ENCODE results near the gene CCNF. TPM values are rescaled to one million over a fixed set of nuclear protein-coding genes. Genes with fewer than 3 reads are reported as not detected.
A peak's percentile ranks its signal among the peaks of the same experiment; 100 is the strongest.

CCNF gene
- total and polyA plus RNA-seq, 9 of the 15 experiments (the other 6 are each of a cell fraction or from before 2014, with no cell fraction given) = 4.1 to 70.1 (median 29.5) TPM

DNA sequence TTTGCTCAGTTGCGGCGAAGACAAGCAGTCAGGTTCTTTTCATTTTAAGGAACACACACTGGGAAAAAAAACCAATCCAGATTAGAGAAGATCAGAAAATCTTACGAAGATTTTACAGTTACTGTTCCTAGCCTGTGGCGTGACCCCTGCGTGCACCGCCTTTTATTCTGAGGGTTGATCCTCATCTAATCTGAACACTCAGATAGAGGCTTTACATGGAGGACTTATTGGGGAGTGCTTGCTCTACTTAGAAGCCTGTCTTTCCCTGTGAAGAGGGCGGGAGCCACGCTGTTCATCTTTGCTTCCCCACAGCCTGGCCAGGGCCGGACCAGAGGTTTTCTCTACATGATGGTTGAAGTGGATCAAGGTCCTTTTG lies 47.1 kb downstream of the CCNF start:
- H3K79me2 ChIP-seq (ENCODE audit: control insufficient read depth, insufficient read depth, low read length) = peaks cover 70% of the 10 kb centered on the region
- H4K20me1 ChIP-seq (replicated peaks; ENCODE audit: control insufficient read depth, insufficient read depth, low read length) = peaks cover 3% of the 10 kb centered on the region; the same call in 1 of the 2 replicates
- no peak for TF ChIP-seq KHSRP (IDR thresholded peaks at IDR 0.05)
- TF ChIP-seq CBX5 (IDR thresholded peaks at IDR 0.05; ENCODE audit: borderline replicate concordance, low read depth) = no peak
- TF ChIP-seq RFX7 (CRISPR knock-in tag; IDR thresholded peaks at IDR 0.05) = no peak
- TF ChIP-seq ZNF445 (CRISPR knock-in tag; IDR thresholded peaks at IDR 0.05; ENCODE audit: low read depth) = no peak
- no peak for TF ChIP-seq GTF3C2 (IDR thresholded peaks at IDR 0.05; ENCODE audit: borderline replicate concordance, extremely low read depth, insufficient read length)
- no peak for TF ChIP-seq GABPA (tag; conservative IDR thresholded peaks at IDR 0.05; ENCODE audit: low read depth)
- no peak for TF ChIP-seq MCM7 (IDR thresholded peaks at IDR 0.05)
- TF ChIP-seq MAFG (tag; conservative IDR thresholded peaks at IDR 0.05) = no peak
- TF ChIP-seq SETDB1 (IDR thresholded peaks at IDR 0.05; ENCODE audit: low read length) = no peak
- no peak for TF ChIP-seq ZNF76 (CRISPR knock-in tag; IDR thresholded peaks at IDR 0.05; ENCODE audit: borderline replicate concordance)
- TF ChIP-seq ZNF764 (CRISPR knock-in tag; IDR thresholded peaks at IDR 0.05; ENCODE audit: low read depth) = no peak
- TF ChIP-seq NFRKB (IDR thresholded peaks at IDR 0.05; ENCODE audit: low read depth) = no peak
- TF ChIP-seq NCOA6 (IDR thresholded peaks at IDR 0.05) = no peak
- TF ChIP-seq PTBP1 (IDR thresholded peaks at IDR 0.05; ENCODE audit: low read depth, low read length) = no peak
- no peak for TF ChIP-seq NFIX (CRISPR knock-in tag; IDR thresholded peaks at IDR 0.05; ENCODE audit: low read depth)
- no peak for TF ChIP-seq NCOA1 (IDR thresholded peaks at IDR 0.05; ENCODE audit: low read depth)
- TF ChIP-seq ZNF324 (CRISPR knock-in tag; IDR thresholded peaks at IDR 0.05) = no peak
- TF ChIP-seq THRA (IDR thresholded peaks at IDR 0.05) = no peak
- no peak for TF ChIP-seq ZNF274 (IDR thresholded peaks at IDR 0.05; ENCODE audit: borderline replicate concordance, low read depth, low read length)
- TF ChIP-seq GATAD2B (IDR thresholded peaks at IDR 0.05; ENCODE audit: borderline replicate concordance) = no peak
- H3K9ac ChIP-seq (ENCODE audit: insufficient read depth in 1 of 2, low read depth in 2 of 2, low read length in 2 of 2) = peak overlapping the region; percentile 39 to 98; a peak in 3 of 4 replicates
- no peak overlapping the region for H3K27ac ChIP-seq (ENCODE audit: extremely low read depth, low read depth, low read length)
- ATAC-seq = no peak
- no peaks in the 10 kb centered on the region for H3K9me1 ChIP-seq (ENCODE audit: control insufficient read depth, insufficient read depth, low read length)
- H3K4me1 ChIP-seq (replicated peaks in 1 of 2; ENCODE audit: control insufficient read depth in 2 of 2, insufficient read depth in 2 of 2, low read length in 2 of 2) = peaks cover 51 to 95% of the 10 kb centered on the region in 2 experiments
- H3K27me3 ChIP-seq (ENCODE audit: control insufficient read depth in 2 of 2, insufficient read depth in 2 of 2, low read length in 2 of 2) = no peaks in the 10 kb centered on the region
- BruUV-seq (replicated peaks) = no TSS peak
- in situ Hi-C loops (cut with MboI) = no loop called here
- H3K4me2 ChIP-seq (ENCODE audit: insufficient read depth, low read length) = peak overlapping the region; percentile 89
- DNase-seq (ENCODE audit: extremely low read depth in 1 of 4, low spot score in 3 of 4) = no peak
- peak; percentile 37 for FAIRE-seq
- ChIA-PET POLR2A (no interaction called here), CTCF (ENCODE audit: low intra/inter-chr PET ratio) (no interaction called here)
- peaks cover 14% of the 10 kb centered on the region; the same call in 1 of the 3 replicates for H3K36me3 ChIP-seq (ENCODE audit: control insufficient read depth, insufficient read depth, low read length)
- no peak overlapping the region for H2AFZ ChIP-seq (ENCODE audit: low read depth, low read length)
- 51% methylated on average over 9 of the region's 9 CpGs for WGBS (ENCODE audit: insufficient coverage, low coverage, missing lambda C conversion rate)
- peak overlapping the region; percentile 76; the same call in 1 of the 2 replicates for H3K4me3 ChIP-seq
- intact Hi-C loops (cut with micrococcal nuclease) = no loop called here
- H3K9me3 ChIP-seq (replicated peaks; ENCODE audit: control insufficient read depth, insufficient read depth, low read depth, low read length) = no peaks in the 10 kb centered on the region

Measured in K562 (cell line).